ENCODE data around the gene MSANTD4. TPM values are rescaled to one million over a fixed set of nuclear protein-coding genes. Genes with fewer than 3 reads are reported as not detected.
"Not testable (repeated sequence)": the region's sequence is repeated elsewhere in the genome, so short reads cannot be mapped to it uniquely, and the experiment has no call there.

Gene MSANTD4
- total RNA-seq, 4 donors from 2014 or later = 11.9 to 26.2 (median 17.7) TPM

DNA sequence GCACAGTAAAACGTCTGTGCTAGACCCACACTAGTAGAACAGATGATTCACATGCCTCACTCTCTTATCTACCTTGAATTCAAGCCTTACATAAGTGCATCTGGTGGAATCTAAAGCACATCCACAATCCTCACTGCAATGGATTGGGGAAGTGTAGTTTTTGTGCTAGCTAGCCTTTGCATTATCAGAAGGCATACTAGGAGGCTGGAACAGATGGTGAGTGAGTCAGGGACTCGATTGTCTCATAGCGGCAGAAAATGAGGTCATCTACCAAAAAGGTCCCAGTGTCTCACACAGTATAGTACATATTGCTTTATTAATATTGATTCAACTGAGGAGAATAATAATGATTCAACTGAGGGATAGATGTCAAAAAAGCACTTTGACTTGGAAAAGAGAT, 9.3 kb downstream of the MSANTD4 start:
- TF ChIP-seq, protein P1, sequence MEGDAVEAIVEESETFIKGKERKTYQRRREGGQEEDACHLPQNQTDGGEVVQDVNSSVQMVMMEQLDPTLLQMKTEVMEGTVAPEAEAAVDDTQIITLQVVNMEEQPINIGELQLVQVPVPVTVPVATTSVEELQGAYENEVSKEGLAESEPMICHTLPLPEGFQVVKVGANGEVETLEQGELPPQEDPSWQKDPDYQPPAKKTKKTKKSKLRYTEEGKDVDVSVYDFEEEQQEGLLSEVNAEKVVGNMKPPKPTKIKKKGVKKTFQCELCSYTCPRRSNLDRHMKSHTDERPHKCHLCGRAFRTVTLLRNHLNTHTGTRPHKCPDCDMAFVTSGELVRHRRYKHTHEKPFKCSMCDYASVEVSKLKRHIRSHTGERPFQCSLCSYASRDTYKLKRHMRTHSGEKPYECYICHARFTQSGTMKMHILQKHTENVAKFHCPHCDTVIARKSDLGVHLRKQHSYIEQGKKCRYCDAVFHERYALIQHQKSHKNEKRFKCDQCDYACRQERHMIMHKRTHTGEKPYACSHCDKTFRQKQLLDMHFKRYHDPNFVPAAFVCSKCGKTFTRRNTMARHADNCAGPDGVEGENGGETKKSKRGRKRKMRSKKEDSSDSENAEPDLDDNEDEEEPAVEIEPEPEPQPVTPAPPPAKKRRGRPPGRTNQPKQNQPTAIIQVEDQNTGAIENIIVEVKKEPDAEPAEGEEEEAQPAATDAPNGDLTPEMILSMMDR (IDR thresholded peaks at IDR 0.05) = no peak
- ATAC-seq (ENCODE audit: low FRiP score) = no peak

DNA sequence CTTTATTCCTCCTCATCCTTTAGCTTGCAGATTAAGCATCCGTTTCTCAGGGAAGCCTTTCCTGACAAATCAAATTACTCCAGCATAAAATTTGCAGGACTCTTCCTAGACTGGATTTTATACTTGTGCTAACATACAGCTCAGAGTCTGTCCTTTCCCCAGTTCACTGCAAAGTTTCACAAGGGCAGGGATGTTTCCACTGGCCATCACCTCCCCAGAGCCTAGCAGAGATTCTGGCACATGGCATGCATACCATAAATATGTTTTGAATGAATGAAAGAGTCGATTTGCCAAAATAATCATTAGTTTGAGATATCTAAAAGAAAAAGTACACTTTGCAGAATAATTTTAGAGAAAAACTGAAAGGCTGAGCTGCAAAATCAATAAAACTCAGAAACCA, 10.6 kb downstream of the MSANTD4 start:
- ATAC-seq (ENCODE audit: low FRiP score) (no peak), DNase-seq (ENCODE audit: low spot score) (no peak)
- TF ChIP-seq, protein P1 (IDR thresholded peaks at IDR 0.05) = no peak

More for the DNA sequence above, 9.3 kb downstream of the MSANTD4 start:
- DNase-seq (ENCODE audit: low spot score) = no peak

DNA sequence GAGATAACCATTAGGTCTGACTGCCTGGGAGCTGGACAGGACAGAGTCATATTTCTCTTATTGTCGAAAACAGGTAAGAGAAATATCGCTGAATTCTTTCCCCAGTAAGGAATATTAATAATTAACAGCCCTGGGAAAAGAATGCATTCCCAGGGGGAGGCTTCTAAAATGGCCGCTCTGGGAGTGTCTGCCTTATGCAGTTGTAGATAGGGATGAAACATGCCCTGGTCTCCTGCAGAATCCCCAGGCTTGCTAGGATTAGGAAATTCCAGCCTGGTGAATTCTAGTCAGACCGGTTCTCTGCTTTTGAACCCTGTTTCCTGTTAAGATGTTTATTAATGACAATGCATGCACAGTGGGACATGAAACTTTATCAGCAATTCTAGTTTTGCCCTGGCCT, 18.9 kb downstream of the MSANTD4 start:
- not testable (repeated sequence) for DNase-seq (ENCODE audit: low spot score); ATAC-seq (ENCODE audit: low FRiP score)

DNA sequence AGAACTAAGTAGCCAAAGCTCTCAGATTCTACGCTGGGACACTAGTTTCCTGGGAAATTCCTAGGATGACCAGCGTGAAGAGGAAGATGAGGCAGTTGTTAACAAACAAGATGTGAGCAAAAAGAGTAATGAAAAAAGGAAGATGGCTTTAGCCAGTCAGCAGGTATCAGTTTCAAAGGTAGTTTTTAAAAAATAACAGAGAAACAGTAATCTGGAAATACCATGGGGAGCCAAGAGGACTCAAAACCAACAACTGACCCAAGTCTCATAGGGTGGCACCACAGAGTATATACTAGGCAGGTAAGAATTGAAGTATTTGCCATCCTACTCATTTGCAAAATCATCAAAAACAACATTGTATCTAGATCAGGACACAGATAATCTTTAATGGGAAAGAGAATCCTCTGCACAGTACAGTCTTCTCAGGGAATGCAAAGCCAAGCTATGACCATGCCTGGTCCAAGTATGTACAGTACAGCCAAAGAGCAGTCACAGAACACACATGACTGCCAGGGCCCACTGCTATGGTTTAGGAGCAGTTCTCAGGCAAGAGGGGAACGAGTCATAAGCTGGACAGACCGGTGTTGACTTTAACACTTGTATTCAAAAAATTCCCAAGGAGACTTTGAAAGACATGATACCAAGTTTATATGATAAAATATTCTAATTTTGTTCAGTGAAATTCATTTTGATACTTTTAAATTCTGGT, 20.6 kb downstream of the MSANTD4 start:
- no peak for ATAC-seq (ENCODE audit: low FRiP score)

DNA sequence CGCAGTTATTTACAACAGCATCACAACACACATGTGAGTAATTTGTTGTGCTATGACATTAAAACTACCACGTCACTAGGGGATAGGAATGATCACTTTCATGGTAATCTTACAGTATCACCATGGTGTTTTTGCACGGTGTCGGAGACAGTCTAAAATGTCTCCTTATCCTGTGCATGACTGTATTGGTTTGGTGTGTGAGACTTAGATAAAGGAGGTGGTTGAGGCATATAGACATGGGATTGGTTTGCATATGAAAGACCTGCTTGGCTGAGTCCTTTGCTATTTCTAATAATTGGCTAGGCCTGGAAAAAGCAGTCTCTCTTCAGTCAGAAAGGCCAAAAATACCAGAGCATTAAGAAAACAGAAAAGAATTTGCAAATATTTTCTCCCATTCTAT, 30.2 kb downstream of the MSANTD4 start:
- TF ChIP-seq, protein P1 (IDR thresholded peaks at IDR 0.05) = no peak
- no peak for DNase-seq (ENCODE audit: low spot score)
- ATAC-seq (ENCODE audit: low FRiP score) = no peak

More for the DNA sequence above, 20.6 kb downstream of the MSANTD4 start:
- DNase-seq (ENCODE audit: low spot score) = no peak
- TF ChIP-seq, protein P1 (IDR thresholded peaks at IDR 0.05) = no peak

DNA sequence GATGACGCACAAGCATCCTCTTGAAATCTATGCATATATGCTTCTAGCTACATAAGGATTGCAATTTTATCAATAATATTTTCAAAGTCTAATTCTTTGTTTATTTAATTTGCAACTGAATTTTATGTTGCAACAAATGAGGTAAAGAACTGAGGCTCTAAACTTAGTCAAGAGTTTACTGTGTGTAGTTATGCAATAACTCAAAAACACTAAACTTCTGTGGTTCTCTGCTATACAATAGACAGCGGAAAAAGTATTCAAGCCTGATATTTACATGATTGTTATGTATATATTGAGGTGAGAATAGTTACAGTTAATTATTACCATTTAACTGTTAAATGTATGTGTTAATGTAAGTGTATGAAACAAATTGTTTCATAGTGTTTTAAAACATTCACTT, 32.9 kb downstream of the MSANTD4 start:
- TF ChIP-seq, protein P1 (IDR thresholded peaks at IDR 0.05) = no peak
- ATAC-seq (ENCODE audit: low FRiP score) (no peak), DNase-seq (ENCODE audit: low spot score) (no peak)

DNA sequence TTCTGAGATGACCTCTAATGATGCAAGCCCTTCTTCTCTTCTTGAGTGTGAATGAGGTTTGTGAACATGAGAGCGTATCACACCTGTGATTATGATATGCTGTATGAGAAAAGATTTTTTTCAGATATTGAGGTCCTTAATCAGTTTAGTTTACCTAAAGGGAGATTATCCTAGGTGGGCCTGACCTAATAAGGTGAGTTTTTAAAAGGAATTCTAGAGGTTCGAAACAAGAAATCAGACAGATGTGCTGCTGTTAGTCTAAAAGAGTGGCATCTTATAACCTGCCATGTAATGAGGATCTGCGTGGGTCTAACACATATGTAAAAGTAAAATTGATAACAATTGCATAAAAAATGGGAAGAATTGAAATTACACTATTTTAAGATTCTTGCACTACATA, 33.8 kb downstream of the MSANTD4 start:
- no peak for DNase-seq (ENCODE audit: low spot score)
- ATAC-seq (ENCODE audit: low FRiP score) = no peak
- TF ChIP-seq, protein P1 (IDR thresholded peaks at IDR 0.05) = no peak

All from omental fat pad (tissue), 4 donors.